NCI-H2107 (cell line): ENCODE data around the gene LILRB2.
"Not testable (repeated sequence)": the region's sequence is repeated elsewhere in the genome, so short reads cannot be mapped to it uniquely, and the experiment has no call there.

Source experiments
- DNase-seq: peaks from one replicate; lab custom pipeline; 2025; lab: John Stamatoyannopoulos, UW

The LILRB2 gene

DNA sequence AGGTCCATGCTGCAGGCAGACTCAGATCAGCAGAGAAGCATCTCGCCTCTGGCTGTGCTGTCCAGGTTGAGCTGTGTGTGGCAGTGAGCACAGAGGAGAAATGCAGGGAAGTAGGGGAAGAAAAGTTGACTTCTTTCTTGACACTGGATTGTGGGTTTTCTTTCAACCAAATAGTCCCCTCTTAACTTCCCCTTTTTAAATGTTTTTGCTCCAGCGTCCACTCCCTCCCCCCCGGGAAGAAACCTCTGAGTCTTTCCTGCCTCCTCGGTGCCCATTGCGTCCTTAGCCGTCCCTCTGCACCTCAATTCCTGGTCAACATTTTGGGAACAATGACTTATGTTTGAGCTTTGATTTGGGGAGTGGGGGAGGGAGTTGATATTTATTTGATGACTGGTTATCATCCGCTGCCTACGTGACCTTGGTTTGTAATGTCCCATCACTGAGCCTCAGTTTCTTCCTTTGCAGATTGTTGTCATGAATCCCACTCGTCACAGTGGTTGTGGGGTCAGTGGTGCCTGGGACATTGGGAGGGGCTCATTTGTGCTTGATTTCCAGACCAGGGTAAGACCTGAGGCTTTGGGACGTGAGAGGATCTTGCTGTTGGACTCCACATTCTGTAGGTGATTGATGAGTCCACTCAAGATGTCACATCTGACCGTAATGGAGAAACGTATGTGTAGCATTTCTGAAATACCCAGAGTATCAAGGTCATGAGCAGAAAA lies at the start of gene LILRB2:
TSS of gene LILRB2 (minus strand) at position 104 of the 722 bp plus-strand sequence. CDS start 614 bp downstream, outside the sequence.
- no peak for DNase-seq

DNA sequence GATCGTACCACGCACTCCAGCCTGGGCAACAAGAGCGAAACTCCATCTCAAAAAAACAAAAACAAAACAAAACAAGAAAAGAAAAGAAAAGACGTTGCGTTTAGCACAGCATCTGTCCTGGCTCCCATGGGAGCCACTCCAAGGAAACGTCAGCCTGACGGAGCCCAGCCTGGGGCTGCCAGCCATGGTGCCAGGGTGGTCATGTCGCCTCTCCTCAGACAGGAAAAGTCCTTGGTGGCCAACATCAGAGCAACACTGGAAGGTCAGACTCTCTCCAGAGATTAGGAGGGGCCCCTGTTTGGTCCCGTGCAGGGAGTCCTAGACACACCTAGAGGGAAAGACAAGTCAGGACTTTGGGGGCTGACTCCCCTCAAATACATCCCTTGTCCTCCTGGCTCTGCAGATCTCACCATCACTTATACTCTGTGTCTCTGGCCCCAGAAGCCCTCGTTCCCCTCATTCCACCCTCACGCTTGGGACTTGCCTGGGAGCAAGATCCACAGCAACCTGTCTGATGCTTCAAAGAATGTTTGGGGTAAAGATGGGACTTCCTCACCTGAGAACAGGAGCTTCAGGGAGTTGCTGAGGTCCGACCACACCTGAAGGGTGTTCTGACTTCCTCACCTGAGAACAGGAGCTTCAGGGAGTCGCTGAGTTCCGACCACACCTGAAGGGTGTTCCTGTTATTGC lies 48.7 kb upstream of the LILRB2 start:
- DNase-seq, result no peak

DNA sequence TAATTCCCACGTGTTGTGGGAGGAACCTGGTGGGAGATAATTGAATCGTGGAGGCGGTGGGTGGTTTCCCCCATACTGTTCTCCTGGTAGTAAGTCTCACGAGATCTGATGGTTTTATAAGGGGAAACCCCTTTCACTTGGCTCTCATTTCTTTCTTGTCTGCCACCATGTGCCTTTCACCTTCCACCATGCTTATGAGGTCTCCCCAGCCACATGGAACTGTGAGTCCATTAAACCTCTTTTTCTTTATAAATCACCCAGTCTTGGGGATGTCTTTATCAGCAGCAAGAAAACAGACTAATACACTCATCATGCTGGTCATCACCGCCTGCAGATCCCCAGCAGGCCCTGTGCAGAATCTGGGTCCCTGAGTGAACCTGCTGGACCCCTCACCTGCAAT lies 47.9 kb upstream of the LILRB2 start:
- not testable (repeated sequence) for DNase-seq

DNA sequence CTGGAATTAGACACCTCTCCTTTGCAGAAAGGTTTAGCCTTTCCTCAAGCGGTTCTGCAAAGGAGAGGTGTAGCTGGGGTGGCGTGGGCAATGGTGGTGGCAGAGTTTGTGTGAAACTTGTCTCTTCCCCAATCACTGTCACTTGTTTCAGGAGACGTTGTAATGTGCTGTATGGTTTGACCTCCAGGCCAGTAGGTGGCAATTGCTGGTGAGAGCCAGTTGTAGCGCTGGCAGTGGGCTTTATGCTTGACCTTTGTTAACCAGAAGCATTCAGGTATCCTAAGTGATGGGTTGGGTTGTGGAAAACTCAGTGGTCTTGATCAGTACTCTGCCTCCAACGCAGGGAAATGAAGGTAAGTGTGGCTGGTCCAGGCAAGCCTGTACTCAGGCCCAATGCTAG lies 44.7 kb upstream of the LILRB2 start:
- no peak for DNase-seq

- no peak for DNase-seq
Measured at GRCh38 chr19:54325194-54325621, 44.3 kb upstream of the LILRB2 start.

GRCh38 chr19:54324071-54324470 lies 43.2 kb upstream of the LILRB2 start:
- no peak for DNase-seq

GRCh38 chr19:54322934-54323333 lies 42.0 kb upstream of the LILRB2 start:
- DNase-seq, result not testable (repeated sequence)

DNA sequence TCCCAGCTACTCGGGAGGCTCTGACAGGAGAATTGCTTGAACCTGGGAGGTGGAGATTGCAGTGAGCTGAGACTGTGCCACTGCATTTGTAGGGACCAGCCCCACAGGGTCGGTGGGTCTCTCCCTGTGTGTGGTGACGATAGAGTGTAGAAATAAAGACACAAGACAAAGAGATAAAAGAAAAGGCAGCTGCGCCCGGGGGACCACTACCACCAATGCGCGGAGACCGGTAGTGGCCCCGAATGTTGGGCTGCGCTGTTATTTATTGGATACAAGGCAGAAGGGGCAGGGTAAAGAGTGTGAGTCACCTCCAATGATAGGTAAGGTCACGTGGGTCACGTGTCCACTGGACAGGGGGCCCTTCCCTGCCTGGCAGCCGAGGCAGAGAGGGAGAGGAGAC lies 41.4 kb upstream of the LILRB2 start:
- not testable (repeated sequence) for DNase-seq

GRCh38 chr19:54319892-54320670 lies 39.2 kb upstream of the LILRB2 start:
- no peak for DNase-seq

GRCh38 chr19:54319049-54319448 lies 38.1 kb upstream of the LILRB2 start:
- DNase-seq, result no peak

GRCh38 chr19:54317965-54318240 lies 37.0 kb upstream of the LILRB2 start:
- no peak for DNase-seq

GRCh38 chr19:54317108-54317964 lies 36.4 kb upstream of the LILRB2 start:
- DNase-seq, result no peak

DNA sequence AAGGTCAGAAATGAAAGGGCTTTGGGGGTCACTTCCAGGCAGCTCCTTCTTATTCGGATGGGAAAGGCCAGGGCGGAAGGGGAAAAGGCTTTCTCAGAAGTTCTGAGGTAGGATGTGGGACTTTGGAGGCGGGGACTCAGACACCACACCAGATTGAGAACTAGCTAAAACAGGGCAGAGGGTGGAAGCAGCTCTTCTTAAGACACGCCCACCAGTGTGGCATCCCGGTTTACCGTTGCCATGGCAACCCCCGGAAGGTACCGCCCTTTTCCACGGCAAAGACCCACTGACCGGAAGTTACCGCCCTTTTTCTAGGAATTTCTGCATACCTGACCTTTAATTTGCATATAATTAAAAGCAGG lies 35.8 kb upstream of the LILRB2 start:
- DNase-seq, result no peak

- DNase-seq, result no peak
Measured at GRCh38 chr19:54315956-54316355, 35.0 kb upstream of the LILRB2 start.

- DNase-seq, result no peak
Measured at GRCh38 chr19:54312436-54313377, 31.8 kb upstream of the LILRB2 start, which contains the start of gene LILRA5. Gene LILRA5 (minus strand): TSS chr19:54313166. CDS start chr19:54313019, 147 bp downstream.

DNA sequence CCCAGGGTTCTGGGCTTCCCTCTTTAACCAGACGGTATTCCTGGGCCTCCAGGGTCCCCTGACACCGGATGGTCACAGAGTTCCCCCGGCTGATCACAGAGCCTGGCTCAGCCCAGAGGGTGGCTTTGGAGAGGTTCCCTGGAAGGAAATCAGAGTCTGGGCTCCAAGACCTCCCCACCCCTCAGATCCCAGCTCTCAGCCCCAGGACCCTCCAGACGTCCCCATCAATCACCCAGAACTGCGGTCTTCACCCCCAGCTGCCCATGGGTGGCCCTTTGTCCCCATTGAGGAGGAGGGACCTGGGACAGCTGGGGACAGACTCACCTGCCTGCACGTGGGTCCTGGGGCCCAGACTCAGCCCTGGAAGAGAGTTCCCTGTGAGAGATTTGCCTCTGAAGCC lies 31.1 kb upstream of the LILRB2 start:
- DNase-seq, result no peak

- DNase-seq, result no peak
Measured at GRCh38 chr19:54311486-54311885, 30.6 kb upstream of the LILRB2 start.

DNA sequence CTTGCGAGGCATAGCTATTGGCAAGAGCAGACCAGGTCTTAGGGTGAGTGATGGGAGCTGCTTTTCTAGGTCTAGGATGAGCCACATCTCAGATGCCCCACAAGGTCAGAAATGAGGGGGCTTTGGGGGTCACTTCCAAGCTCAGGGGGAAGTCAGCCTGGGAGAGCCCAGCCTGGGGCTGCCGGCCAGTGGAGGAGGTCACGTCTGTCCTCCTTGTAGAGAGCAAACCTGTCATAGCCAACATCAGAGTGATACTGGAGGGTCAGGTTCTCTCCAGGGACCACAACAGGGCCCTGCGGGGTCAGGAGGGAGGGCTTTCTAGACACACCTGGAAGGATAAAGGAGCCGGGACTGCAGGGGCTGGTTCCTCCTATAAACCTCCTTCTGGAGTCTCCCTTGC lies 29.6 kb upstream of the LILRB2 start:
- no peak for DNase-seq

GRCh38 chr19:54309811-54310210 lies 28.9 kb upstream of the LILRB2 start:
- no peak for DNase-seq

- no peak for DNase-seq
Measured at GRCh38 chr19:54307389-54308020, 26.6 kb upstream of the LILRB2 start.
